SKM-1 treated with dmso at 0.1 percent for 144 hours (cell line): ENCODE data around the gene FKBP9.
"Not testable (repeated sequence)": the region's sequence is repeated elsewhere in the genome, so short reads cannot be mapped to it uniquely, and the experiment has no call there.

Experiments
- DNase-seq: peaks from one replicate; lab custom pipeline; 2025; ENCODE audit not compliant: unreplicated experiment; lab: John Stamatoyannopoulos, UW

FKBP9 gene, protein sequence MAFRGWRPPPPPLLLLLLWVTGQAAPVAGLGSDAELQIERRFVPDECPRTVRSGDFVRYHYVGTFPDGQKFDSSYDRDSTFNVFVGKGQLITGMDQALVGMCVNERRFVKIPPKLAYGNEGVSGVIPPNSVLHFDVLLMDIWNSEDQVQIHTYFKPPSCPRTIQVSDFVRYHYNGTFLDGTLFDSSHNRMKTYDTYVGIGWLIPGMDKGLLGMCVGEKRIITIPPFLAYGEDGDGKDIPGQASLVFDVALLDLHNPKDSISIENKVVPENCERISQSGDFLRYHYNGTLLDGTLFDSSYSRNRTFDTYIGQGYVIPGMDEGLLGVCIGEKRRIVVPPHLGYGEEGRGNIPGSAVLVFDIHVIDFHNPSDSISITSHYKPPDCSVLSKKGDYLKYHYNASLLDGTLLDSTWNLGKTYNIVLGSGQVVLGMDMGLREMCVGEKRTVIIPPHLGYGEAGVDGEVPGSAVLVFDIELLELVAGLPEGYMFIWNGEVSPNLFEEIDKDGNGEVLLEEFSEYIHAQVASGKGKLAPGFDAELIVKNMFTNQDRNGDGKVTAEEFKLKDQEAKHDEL

DNA sequence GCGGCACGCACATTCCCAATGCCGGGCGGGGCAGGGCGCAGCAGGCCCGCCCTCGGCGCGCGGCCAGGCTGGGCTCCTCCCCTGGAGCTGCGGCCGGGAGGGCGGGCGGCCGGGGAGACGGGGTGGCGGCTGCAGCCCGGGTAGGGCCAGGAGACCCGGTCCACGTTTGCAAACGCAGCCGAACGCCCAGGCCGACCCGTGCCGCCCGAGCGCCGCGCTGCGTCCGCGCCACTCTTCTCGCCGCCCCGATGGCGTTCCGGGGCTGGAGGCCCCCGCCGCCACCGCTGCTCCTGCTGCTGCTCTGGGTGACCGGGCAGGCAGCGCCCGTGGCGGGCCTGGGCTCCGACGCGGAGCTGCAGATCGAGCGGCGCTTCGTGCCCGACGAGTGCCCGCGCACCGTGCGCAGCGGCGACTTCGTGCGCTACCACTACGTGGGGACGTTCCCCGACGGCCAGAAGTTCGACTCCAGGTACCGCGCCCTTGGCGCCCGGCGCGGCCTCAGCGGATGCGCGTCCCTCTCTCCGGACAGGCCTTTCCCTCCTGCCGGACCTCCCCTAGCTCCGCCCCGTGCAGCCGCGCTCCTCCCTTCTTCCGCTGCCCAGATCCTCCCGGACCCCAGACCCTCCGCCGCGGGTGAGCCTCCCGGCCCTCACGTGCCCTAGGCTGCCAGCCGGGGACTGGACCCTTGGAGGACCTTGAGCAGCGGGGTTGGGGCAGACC is at the start of gene FKBP9:
TSS of gene FKBP9 (plus strand) at position 115 of the 720 bp plus-strand sequence. CDS start at position 249, 134 bp downstream.
- peak; percentile 22 for DNase-seq

DNA sequence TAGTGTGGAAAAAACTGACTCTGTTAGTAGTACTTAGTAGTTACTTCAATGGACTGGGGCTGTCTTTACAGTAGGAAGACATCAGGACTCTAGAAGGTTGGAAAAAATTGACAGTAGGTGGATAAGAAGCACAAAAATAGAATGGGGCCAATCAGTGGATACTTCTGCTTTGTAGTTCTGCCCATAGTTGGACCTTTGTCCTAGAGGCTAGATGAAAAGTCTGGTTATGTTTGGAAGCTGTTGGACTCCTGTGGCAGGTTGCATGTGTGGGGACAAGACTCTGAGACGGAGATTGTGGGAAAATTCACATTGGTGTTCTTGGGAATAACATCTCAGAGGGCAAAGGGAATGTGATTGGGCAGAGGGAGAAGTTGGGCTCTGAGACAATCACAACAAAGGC is 47.0 kb upstream of the FKBP9 start:
- no peak for DNase-seq

DNA sequence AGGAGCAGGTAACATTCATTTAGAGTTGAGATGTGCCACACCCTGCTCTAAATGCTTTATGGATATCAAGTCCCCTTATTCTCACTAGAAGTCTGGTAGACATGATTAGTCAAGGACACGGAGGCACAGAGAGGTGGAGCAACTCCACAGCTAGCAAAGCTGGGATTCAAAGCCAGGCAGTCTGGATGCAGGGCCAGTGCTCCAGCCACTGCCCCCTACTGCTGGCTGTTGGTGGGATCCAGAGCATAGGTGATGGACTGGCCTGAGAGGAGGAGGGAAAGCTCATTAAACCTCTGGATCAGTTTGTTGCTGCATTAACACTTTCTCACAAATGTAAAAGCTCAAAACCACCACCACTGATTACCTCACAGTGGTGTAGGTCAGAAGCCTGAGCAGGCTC is 43.1 kb upstream of the FKBP9 start:
- DNase-seq = no peak

DNA sequence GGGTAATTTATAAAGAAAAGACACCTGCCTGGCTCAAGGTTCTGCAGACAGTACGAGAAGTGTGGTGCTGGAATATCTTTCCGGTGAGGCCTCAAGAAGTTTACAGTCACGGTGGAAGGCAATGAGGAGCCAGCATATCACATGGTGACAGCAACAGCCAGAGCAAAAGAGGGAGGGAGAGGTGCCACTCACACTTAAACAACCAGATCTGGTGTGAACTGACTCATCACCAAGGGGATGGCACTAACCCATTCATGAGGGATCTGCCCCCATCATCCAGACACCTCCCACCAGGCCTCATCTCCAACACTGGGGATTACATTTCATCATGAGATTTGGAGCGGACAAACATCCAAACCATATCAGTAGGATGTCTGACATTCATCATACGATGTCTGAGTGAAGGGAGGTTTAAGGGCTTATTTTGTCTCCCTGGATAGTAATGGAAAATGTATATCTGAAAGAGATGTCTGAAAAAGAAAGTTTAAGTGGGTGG is 42.2 kb upstream of the FKBP9 start:
- DNase-seq = no peak

- DNase-seq = no peak
Measured at GRCh38 chr7:32916006-32916405, 41.2 kb upstream of the FKBP9 start.

DNA sequence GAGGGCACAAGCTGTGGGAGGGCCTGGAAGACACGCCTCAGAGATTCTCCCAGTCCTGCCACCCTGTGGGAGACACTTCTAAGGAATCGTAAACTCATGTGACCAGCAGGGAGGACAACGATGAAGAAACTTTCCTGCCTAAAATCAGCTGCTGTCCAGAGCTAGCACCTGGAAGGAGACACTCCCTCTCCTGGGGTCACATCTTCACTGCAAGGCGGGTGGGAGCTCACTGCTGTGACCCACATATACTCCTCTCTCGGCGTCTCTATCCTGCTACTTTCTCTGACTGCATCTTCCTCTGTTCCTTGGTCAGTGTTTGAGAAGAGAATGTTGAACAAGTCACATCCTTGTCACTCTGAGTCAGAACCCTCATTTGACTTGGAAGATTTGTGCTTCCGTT is 40.2 kb upstream of the FKBP9 start:
- DNase-seq = not testable (repeated sequence)

- peak; percentile 14 for DNase-seq
Measured at GRCh38 chr7:32921896-32922295, 35.3 kb upstream of the FKBP9 start.

- DNase-seq = no peak
Measured at GRCh38 chr7:32928785-32929298, 28.4 kb upstream of the FKBP9 start.

- no peak for DNase-seq
Measured at GRCh38 chr7:32929430-32930143, 27.7 kb upstream of the FKBP9 start.

- no peak for DNase-seq
Measured at GRCh38 chr7:32930378-32930777, 26.9 kb upstream of the FKBP9 start.

DNA sequence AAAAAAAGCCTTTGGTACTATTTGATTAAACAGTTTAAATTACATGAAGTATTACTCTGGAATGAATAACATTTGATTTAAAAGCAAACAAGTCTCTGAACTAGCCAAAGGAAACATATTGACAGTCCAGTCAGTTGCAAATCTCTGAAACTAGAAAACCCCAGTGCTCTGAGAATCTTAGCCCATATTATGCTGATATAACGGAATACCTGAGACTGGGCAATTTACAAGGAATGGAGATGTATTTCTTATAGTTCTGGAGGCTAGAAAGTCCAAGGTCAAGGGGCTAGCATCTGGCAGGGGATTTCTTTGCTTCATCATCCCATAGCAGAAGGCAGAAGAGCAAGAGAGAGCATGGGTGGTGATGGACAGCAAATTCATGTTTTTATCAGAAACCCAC is 21.7 kb upstream of the FKBP9 start:
- no peak for DNase-seq

DNA sequence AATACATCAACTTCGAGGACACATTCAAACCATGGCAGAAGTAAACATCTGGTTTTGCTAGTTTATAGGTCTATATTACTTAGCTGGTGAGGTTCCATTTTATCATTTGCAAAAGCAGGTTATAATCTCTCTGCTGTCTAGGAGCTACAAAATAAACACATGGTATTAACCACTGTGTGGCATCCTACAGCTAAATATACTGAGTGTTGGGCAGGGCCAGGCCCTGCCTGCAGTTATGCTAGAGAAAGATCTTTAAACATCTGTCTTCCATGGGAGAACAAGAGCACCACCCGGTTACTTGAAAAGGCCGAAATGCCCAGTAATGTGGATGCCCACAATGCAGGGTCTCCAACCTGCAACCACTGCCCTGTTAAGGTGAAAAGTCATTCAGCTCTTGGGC is 20.6 kb upstream of the FKBP9 start:
- DNase-seq = no peak

- no peak for DNase-seq
Measured at GRCh38 chr7:32937344-32938174, 19.7 kb upstream of the FKBP9 start.

- DNase-seq = no peak
Measured at GRCh38 chr7:32941181-32941580, 16.1 kb upstream of the FKBP9 start.

- no peak for DNase-seq
Measured at GRCh38 chr7:32941681-32942414, 15.4 kb upstream of the FKBP9 start.

GRCh38 chr7:32942415-32943251 is 14.6 kb upstream of the FKBP9 start:
- DNase-seq = peak; percentile 50

DNA sequence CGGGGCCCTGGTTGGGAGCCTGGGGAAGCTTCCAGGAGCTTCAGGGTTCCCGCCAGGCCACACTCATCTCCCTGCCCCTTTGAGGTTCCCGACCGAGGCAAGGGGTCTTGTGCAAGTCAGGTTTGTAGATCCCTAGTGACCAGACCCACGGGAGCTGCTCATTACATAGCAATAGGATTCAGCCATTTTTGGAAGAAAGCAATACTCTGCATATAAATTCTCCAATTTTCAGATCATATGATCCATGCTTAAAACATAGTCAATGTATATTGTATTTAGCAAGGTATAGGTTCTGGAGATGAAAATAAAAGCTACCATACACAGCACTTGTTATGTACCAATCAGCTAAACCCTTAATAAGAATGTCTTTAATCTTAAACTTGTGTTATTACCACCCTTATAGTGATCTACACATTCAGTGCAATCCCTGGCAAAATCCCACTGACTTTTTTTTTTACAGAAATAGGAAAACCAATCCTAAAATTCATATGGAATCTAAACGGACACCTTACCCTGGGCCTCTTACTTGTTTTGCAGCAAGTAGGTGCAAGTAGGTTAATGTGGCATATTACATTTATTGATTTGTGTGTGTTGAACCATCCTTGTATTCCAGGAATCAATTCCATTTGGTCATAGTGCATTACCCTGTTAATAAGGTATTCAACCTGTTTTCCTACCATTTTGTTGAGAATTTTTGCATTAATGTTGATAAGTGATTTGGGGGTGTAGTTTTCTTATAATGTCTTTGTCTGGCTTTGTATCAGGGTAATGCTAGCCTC is 13.8 kb upstream of the FKBP9 start:
- DNase-seq = no peak
